Limb (tissue), 2 donors: ENCODE data around the gene ATP1B1.

Source experiments
- DNase-seq, 2 donors: peaks; one replicate each; pipeline ENCODE4 v3.0.0-alpha.2; 2016; ENCODE audit errors: extremely low spot score in 2 of 2

The ATP1B1 gene

DNA sequence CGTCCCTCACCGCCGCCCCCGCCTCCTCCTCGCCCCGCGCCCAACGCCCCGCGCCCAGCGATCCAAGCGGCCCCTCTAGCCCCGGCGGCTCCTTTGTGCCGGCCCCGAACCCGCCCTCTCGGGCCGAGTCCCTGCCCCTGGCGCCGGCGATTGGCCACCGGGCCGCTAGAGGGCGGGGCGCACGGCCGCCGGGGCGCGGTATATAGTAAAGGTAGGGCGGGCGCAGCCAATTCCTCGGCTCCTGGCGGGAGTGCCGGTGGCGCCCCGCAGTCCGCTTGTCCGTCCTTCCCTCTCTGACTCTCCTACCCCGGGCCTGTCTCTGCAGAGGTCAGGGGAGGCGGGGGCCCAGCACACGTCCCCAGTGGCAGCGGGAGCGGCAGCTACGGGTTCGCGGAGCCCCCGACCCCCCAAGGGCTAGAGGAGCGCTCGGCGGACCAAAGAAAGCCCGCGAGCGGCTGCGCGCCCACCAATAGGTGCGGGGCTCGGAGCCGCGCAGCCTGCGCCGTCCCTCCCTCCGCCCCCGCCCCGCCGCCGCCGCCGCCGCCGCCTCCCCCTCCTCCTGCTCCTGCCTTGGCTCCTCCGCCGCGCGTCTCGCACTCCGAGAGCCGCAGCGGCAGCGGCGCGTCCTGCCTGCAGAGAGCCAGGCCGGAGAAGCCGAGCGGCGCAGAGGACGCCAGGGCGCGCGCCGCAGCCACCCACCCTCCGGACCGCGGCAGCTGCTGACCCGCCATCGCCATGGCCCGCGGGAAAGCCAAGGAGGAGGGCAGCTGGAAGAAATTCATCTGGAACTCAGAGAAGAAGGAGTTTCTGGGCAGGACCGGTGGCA, at the start of gene ATP1B1:
Gene ATP1B1, plus strand, starts transcription at position 596 of the 826 bp plus-strand sequence. Its CDS starts 140 bp downstream, at position 736.
- peak; percentile 87 to 93 for DNase-seq

- no peak for DNase-seq
Observed at GRCh38 chr1:169059421-169059820, 47.1 kb upstream of the ATP1B1 start.

DNA sequence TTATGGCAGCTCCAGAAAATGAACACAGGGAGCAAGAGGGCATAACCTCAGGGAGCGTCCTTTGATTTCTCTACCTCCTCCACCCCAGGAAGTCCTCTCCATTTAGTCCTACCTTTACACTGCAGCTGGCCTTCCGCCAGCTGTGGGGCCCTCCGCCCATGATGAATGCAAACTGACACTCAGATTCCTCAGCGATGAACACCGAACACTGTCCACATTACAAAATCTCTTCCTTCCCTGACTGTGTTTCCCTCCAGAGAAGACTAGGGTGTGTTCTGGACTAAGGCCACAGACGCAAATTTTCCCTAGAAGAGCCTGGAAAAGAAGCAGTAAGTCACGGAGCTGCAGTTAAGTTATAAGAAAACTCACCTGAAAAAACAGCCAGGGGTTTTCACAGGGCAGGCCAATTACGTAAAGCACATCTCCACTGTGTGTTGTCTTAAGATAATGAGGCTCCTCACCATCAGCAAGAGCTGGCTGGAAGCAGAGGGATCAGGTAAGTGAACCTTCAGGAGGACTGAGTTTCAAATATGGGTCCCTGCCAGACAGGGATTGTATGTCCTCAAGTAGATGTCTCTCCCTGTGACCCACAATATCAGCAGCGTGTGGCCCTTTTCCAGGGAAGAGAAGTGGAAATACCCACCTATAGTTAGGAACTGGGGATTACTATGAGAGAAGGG, 46.3 kb upstream of the ATP1B1 start:
- DNase-seq = no peak

DNA sequence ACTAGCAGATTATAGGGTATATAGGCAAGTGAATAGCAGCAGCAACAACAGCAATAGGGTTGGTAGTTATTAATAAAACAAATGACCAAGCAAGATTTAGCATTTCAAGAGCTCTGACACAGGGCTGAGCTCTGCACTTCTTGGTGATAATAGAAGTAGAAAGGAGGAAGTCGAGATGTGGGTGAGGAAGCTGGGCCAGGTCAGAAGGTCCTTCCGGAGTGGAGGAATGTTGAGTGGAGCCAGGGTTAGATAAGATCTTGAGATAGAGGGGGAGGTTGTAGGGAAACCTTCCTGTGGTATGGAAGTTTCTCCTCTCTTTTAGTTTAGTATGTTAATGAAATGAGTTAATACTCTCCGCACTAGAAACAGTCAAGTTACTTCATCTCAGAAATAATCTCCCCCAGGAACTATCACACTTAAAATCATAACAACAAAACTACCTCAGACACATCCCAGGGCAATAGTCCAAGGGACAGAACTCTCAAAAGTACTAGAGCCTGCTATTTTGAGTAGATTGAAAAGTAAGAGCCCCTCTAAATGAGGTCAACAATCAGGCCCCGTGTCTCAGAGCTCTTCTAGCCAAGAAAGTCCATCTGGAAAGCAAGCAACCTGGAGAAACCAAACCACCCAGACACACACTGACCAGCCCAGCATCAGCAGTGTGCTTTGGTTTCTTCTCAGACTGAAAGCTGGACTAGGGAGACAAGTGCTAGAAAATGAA, 45.4 kb upstream of the ATP1B1 start:
- no peak for DNase-seq

- no peak for DNase-seq
Observed at GRCh38 chr1:169062152-169062551, 44.3 kb upstream of the ATP1B1 start.

- no peak for DNase-seq
Observed at GRCh38 chr1:169064103-169064502, 42.4 kb upstream of the ATP1B1 start.

- DNase-seq = no peak
Observed at GRCh38 chr1:169070547-169070946, 35.9 kb upstream of the ATP1B1 start.

- DNase-seq = no peak
Observed at GRCh38 chr1:169070958-169071357, 35.5 kb upstream of the ATP1B1 start.

DNA sequence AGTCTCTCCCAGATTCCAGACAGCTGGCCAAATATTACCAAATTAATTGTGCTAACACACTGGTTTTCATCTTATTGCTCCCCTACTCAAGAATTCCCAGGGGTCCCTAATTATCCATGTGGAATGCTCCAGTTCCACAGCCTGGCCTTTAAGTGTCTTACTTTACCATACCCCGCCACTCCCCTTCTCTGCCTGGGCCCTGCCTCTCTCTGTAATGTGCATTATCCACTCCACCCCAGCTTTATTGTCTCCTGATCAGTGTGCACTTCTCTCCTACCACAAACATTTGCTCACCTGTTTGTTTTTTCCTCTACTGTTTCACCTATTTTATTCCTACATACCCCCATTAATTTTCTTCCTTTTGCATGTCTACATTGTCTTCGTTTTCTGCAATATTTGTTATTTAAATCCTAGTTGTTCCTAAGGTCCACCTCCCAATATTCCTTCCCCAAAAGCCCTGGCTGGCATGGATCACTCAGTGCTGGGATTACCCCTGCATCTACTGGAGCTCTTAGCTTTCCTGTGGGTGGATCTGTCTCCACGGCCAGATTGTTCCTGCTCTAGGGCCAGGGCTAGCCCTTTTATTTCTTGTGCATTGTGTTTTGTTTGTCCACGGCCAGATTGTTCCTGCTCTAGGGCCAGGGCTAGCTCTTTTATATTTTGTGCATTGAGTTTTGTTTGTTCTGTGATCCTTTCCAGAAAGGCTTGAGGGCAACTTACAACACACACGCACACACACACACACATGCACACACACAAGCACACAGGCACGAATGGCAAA, 33.4 kb upstream of the ATP1B1 start:
- no peak for DNase-seq

- DNase-seq = no peak
Observed at GRCh38 chr1:169078163-169078883, 28.2 kb upstream of the ATP1B1 start.

DNA sequence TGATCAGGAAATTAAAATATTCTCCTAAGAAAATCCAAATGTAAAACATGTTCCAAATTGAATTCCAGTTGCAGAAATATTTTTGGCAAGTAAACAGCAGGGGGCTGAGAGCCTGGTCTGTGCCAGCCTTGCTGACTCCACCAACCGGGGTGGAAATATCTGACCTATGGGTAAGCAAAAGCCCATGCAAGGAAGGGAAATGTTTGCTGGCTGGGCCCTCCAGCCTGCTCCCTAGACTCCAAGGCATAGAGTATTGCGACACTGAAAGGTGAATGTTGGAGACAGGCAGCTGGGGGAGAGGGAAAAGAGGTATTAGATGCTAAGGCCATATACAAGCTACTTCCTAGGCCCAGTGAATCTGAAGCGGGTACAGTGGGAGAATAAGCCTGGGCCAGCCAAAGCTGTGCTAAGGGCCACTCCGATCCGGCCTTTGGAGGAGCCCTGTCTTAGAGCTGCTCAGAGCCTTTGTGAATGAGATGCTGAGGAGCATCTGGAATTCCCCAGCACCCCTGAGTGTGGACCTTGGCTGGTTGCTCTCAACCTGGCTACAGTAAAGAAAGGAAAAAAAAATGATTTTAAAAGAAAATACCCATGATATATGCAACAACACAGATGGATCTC, 24.9 kb upstream of the ATP1B1 start:
- no peak for DNase-seq

DNA sequence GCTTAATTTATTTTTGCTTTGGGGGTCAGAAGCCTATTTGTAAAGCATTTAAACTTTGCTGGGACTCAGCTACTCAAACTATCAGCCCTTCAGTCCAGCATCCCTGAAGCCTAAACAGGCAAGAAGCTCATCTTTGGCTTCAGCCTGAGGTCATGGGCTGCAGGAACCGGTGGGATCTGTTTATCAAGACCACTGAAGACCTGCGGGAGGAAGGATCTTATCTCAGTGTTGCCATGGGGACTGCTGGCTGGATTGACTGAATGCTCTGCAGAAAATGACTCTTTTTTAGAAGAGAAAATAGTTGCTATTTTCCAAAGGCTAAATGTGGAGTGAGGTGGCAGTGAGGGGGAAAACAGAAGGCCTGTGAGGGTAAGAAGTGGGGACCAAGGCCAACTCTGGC, 20.6 kb upstream of the ATP1B1 start:
- no peak for DNase-seq

DNA sequence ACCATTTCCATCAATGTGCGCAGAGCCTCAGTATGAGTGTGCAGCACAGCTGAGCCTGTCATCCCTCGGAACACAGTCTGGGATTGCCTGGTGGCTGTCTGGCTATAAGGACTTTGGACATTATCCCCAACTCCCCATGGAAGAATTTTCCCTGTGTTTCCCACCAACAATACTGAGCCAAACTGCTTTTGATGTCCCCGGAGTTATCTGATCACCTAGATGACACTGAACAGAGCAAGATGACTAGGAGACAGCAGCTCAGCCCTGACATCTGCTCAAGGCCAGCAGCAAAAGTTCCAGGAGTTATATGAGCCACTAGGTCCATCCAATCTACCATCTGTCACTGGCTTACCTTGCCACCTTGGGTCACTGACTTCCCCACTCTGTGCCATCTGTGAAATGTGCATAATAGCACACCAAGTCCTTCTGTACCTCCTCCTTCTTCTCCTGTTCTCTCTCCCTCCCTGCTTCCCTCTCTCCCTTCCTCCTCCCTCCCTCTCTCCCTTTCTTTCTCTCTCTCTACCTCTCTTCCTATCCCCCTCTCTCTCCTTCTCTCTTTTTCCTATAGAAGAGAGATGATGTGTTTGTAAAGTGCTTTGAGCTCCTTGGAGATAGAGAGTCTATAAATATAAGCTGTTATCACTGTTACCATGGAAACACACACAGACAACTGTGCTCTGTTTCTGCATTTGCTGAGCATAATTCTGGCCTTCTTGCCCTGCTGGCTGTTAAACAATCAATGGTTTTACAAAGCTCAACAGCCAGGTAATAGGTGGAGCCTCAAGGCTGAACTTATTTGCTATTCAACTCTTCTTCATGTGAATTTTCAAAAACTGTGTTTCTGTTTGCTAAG, 19.7 kb upstream of the ATP1B1 start:
- DNase-seq = peak in 1 of 2 donors; percentile 59

GRCh38 chr1:169087876-169088275, 18.6 kb upstream of the ATP1B1 start:
- no peak for DNase-seq

- no peak for DNase-seq
Observed at GRCh38 chr1:169089776-169090175, 16.7 kb upstream of the ATP1B1 start.

DNA sequence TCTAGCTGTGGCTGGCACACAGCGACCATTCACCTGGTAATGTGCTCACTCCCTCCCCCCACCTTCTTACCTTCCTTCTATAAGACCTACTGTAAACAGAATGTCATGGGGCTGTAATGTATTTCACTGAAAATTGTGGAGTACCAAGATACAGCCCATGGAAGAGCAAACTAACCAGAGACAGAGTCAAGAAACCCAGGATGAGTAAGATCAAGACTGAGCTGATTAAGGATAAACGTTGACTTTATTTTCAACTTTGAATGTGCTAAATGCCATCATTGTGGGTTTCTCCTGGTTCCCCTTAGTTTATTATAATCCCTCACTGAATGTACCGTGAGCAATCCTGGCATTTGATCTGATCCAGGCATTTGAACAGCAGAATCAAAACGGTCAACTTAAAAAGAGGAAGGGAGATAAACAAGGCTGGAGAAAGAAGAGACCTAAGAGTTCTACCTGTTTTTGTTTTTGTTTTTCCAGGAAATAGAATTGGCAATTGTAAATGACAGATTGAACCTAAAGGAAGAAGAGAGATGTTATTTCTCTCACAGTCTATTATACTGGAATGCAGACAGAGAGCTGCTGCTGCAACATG, 16.1 kb upstream of the ATP1B1 start:
- no peak for DNase-seq

- no peak for DNase-seq
Observed at GRCh38 chr1:169090900-169091311, 15.6 kb upstream of the ATP1B1 start.

DNA sequence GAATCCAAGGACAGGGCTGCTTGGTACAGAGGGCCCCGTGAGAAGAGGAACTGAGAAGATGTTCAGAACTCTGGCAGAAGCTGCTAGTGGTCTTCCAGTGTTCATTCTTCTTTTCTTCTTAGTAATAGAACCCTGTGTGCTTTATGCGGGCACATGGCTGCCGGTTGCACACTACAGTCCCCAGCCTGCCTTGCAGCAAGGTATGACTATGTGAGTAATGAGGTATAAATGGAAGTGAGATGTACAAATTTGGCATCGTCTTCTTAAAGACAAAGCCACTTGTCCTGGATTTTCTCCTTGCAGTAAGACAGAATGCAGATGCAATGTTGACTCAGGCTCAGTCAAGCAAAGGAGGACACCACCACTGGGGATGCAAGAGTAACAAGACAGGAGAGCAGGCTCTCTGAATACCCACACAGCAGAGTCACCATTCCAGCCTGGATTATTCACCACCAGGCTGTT, 15.0 kb upstream of the ATP1B1 start:
- no peak for DNase-seq

DNA sequence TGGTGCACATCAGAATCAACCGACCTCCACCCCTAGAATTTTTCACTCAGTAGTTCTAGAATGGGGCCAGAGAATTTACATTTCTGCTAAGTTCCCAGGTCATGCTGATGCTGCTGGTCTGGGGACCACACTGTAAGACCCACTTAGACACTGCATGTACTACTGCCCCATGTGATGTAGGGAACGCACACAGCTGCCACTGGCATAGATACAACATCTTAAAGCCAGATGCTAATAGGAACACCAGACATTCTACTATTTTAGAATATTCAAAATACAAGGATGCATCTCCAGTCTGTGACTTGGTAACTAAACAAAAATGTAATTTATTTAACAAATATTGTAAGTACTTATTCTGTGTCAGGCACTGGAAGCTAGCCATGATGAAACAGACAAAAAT, 14.1 kb upstream of the ATP1B1 start:
- no peak for DNase-seq
